MM.1S (cell line): ENCODE results near the gene RGS12.

Experiments used
- DNase-seq: peaks from one replicate; pipeline ENCODE4 v3.0.0-alpha.2; 2015
- H2AFZ ChIP-seq: fragments of 300-600 bp; sonication (generic); 2 replicates; pipeline ENCODE4 v1.6.0; 2016; ENCODE audit warnings: antibody characterized with exemption, low read length
- H3F3A ChIP-seq: fragments of 300-600 bp; sonication (generic); 2 replicates; pipeline ENCODE4 v1.6.1; 2016; ENCODE audit warnings: mild to moderate bottlenecking, antibody characterized with exemption, low read length, moderate library complexity, mixed read lengths; ENCODE audit not compliant: insufficient read depth
- H3K27ac ChIP-seq: fragments of 300-600 bp; sonication (generic); 2 replicates; pipeline ENCODE4 v1.5.1; 2016; ENCODE audit warnings: mild to moderate bottlenecking, low read length
- H3K27me3 ChIP-seq: fragments of 300-600 bp; sonication (generic); replicated peaks from 2 replicates; pipeline ENCODE4 v1.6.0; 2016; ENCODE audit warnings: low read length; ENCODE audit not compliant: insufficient read depth
- H3K36me3 ChIP-seq: fragments of 300-600 bp; sonication (generic); replicated peaks from 2 replicates; pipeline ENCODE4 v1.6.1; 2016; ENCODE audit warnings: mild to moderate bottlenecking, low read length, mixed read lengths; ENCODE audit not compliant: insufficient read depth
- H3K4me1 ChIP-seq: fragments of 300-600 bp; sonication (generic); 2 replicates; pipeline ENCODE4 v1.6.1; 2016; ENCODE audit warnings: low read length, mixed read lengths
- H3K4me2 ChIP-seq: fragments of 300-600 bp; sonication (generic); 2 replicates; pipeline ENCODE4 v1.6.0; 2016; ENCODE audit warnings: low read depth, low read length
- H3K4me3 ChIP-seq: fragments of 300-600 bp; sonication (generic); 2 replicates; pipeline ENCODE4 v1.5.1; 2016; ENCODE audit warnings: low read length, mixed read lengths
- H3K79me2 ChIP-seq: fragments of 300-600 bp; sonication (generic); 2 replicates; pipeline ENCODE4 v1.6.1; 2016; ENCODE audit warnings: mixed run types, low read length, mixed read lengths
- H3K9ac ChIP-seq: fragments of 300-600 bp; sonication (generic); 2 replicates; pipeline ENCODE4 v1.6.1; 2016; ENCODE audit warnings: low read length, mixed read lengths
- H3K9me2 ChIP-seq: fragments of 300-600 bp; sonication (generic); replicated peaks from 2 replicates; pipeline ENCODE4 v1.6.1; 2016; ENCODE audit warnings: mild to moderate bottlenecking, low read length, mixed read lengths; ENCODE audit not compliant: insufficient read depth
- H3K9me3 ChIP-seq: fragments of 300-600 bp; sonication (generic); replicated peaks from 2 replicates; pipeline ENCODE4 v1.6.1; 2016; ENCODE audit warnings: mild to moderate bottlenecking, low read length, mixed read lengths; ENCODE audit not compliant: insufficient read depth
- H4K20me1 ChIP-seq: fragments of 300-600 bp; sonication (generic); 2 replicates; pipeline ENCODE4 v1.6.1; 2016; ENCODE audit warnings: mild to moderate bottlenecking, low read length, moderate library complexity, mixed read lengths; ENCODE audit not compliant: insufficient read depth
- CTCF ChIP-seq: fragments of 300-600 bp; sonication (generic); IDR thresholded peaks from 2 replicates; pipeline ENCODE4 v1.5.1; 2016; ENCODE audit warnings: antibody characterized with exemption, low read length, mixed read lengths
- EZH2 ChIP-seq: fragments of 300-600 bp; sonication (generic); optimal IDR thresholded peaks from 2 replicates; pipeline ENCODE3; 2017; ENCODE audit warnings: low read depth, mild to moderate bottlenecking, antibody characterized with exemption, low read length, mixed read lengths
- EZH2phosphoT487 ChIP-seq: fragments of 300-600 bp; sonication (generic); IDR thresholded peaks from 2 replicates; pipeline ENCODE4 v1.6.1; 2018; ENCODE audit warnings: antibody characterized with exemption, low read length

Gene RGS12

GRCh38 chr4:3294401-3295241 lies 1.8 kb downstream of the RGS12 start:
- H3K36me3 ChIP-seq: no peaks in the 10 kb centered on the region
- no peak overlapping the region for H3K9ac ChIP-seq
- peaks cover 16% of the 10 kb centered on the region for H3K79me2 ChIP-seq
- no peak overlapping the region for H3K4me2 ChIP-seq
- no peaks in the 10 kb centered on the region for H3F3A ChIP-seq
- H3K9me2 ChIP-seq: no peaks in the 10 kb centered on the region
- no peak overlapping the region for H2AFZ ChIP-seq
- H3K4me3 ChIP-seq: no peak overlapping the region
- DNase-seq: no peak
- no peak overlapping the region for H3K27ac ChIP-seq
- peaks cover 5% of the 10 kb centered on the region; the same call in 1 of the 2 replicates for H3K4me1 ChIP-seq
- no peaks in the 10 kb centered on the region for H4K20me1 ChIP-seq
- no peaks in the 10 kb centered on the region for H3K27me3 ChIP-seq
- H3K9me3 ChIP-seq: no peaks in the 10 kb centered on the region
- TF ChIP-seq EZH2phosphoT487 (no peak), EZH2 (no peak), CTCF (no peak)

DNA sequence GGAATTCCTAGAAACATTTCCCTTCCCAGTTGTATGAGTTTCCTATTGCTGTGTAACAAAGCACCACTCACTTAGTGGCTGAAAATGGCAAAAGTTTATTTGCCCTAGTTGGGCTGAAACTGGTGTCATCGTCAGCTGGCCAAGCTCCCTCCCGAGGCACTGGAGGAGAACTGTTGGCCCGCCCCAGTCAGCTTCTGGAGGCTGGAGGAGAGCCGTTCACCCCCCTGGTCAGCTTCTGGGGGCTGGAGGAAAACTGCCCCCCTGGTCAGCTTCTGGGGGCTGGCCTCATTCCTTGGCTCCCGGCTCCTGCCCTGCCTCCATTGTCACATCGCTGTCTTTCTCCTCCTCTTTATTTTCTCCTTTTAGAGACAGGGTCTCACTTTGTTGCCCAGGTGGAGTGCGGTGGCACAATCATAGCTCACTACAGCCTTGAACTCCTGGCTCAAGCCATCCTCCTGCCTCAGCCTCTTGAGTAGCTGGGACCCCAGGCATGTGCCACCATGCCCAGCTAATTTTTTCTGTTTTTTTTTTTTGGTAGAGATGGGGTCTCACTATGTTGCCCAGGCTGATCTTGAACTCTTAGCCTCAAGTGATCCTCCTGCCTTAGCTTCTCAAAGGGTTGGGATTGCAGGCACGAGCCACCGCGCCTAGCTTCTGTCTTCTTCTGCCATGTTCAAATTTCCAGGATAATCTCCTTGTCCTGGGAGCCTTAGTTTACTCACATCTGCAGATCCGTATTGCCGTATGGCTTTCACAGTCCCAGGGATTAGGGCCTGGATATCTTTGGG lies 3.2 kb downstream of the RGS12 start:
- TF ChIP-seq EZH2phosphoT487 (no peak), EZH2 (no peak), CTCF (no peak)
- Histone ChIP-seq H3K27ac (no peak overlapping the region), H3K79me2 (peaks cover 28% of the 10 kb centered on the region), H3K4me1 (peaks cover 5% of the 10 kb centered on the region; the same call in 1 of the 2 replicates), H3K36me3 (no peaks in the 10 kb centered on the region), H3K9ac (no peak overlapping the region), H3K9me3 (no peaks in the 10 kb centered on the region), H3K9me2 (no peaks in the 10 kb centered on the region), H3K4me2 (no peak overlapping the region), H3K27me3 (no peaks in the 10 kb centered on the region), H2AFZ (no peak overlapping the region), H4K20me1 (no peaks in the 10 kb centered on the region), H3F3A (no peaks in the 10 kb centered on the region), H3K4me3 (no peak overlapping the region)
- DNase-seq: no peak

GRCh38 chr4:3296651-3297050 lies 3.8 kb downstream of the RGS12 start:
- no peak overlapping the region for H3K9ac ChIP-seq
- no peaks in the 10 kb centered on the region for H3K27me3 ChIP-seq
- no peaks in the 10 kb centered on the region for H3K9me2 ChIP-seq
- no peaks in the 10 kb centered on the region for H3K9me3 ChIP-seq
- H3K79me2 ChIP-seq: peaks cover 33% of the 10 kb centered on the region
- no peaks in the 10 kb centered on the region for H3K36me3 ChIP-seq
- peaks cover 3% of the 10 kb centered on the region; the same call in 1 of the 2 replicates for H3K4me1 ChIP-seq
- no peaks in the 10 kb centered on the region for H3F3A ChIP-seq
- no peaks in the 10 kb centered on the region for H4K20me1 ChIP-seq
- no peak overlapping the region for H3K27ac ChIP-seq
- no peak overlapping the region for H3K4me2 ChIP-seq
- H2AFZ ChIP-seq: no peak overlapping the region
- DNase-seq: no peak
- no peak overlapping the region for H3K4me3 ChIP-seq
- TF ChIP-seq CTCF (no peak), EZH2phosphoT487 (no peak), EZH2 (no peak)
